Umbilical cord (tissue), 2 donors: ENCODE results near the gene SLC52A1. TPM values are rescaled to one million over a fixed set of nuclear protein-coding genes. Genes with fewer than 3 reads are reported as not detected.

Source experiments
- DNase-seq: peaks from one replicate; pipeline ENCODE4 v3.0.0-alpha.2; 2015; ENCODE audit warnings: low spot score
- total RNA-seq: library from RNA; depleted of rRNA; stranded (reverse); fragments of >200 nt; gene quantifications from one replicate; pipeline ENCODE4 v1.2.3, GENCODE V29; 2014; ENCODE audit warnings: low replicate concordance; ENCODE audit not compliant: insufficient read depth

Gene SLC52A1
- total RNA-seq, 1 donor from 2014 or later = 1.4 TPM

GRCh38 chr17:4987767-4988567 lies 47.3 kb downstream of the SLC52A1 start:
- no peak for DNase-seq

GRCh38 chr17:4986951-4987766 lies 48.1 kb downstream of the SLC52A1 start, which contains the start of gene CAMTA2:
CAMTA2 (minus strand) TSS chr17:4987675; CDS start chr17:4986222, 1,453 bp downstream.
- peak; percentile 88 for DNase-seq

- no peak for DNase-seq
Observed at GRCh38 chr17:4986403-4986802, 48.8 kb downstream of the SLC52A1 start.

Other genes with a start within 250 kb of the SLC52A1 start
- not detected for gene VMO1, start 249.1 kb downstream of the SLC52A1 start, total RNA-seq
- not detected for gene GLTPD2, start 246.5 kb downstream of the SLC52A1 start, total RNA-seq
- 32.7 TPM for gene PSMB6, start 239.3 kb downstream of the SLC52A1 start, total RNA-seq
- gene PLD2, start 228.3 kb downstream of the SLC52A1 start, total RNA-seq = 16.6 TPM
- gene MINK1, start 202.1 kb downstream of the SLC52A1 start, total RNA-seq = 10.1 TPM
- 11.3 TPM for gene C17orf107, start 135.9 kb downstream of the SLC52A1 start, total RNA-seq
- not detected for gene CHRNE, start 132.3 kb downstream of the SLC52A1 start, total RNA-seq
- gene GP1BA, start 103.1 kb downstream of the SLC52A1 start, total RNA-seq = 0.72 TPM
- gene SLC25A11, start 95.4 kb downstream of the SLC52A1 start, total RNA-seq = 28.9 TPM
- gene RNF167, start 95.2 kb downstream of the SLC52A1 start, total RNA-seq = 10.8 TPM
- 339 TPM for gene PFN1, start 86.9 kb downstream of the SLC52A1 start, total RNA-seq
- 12.0 TPM for gene ENO3, start 84.3 kb downstream of the SLC52A1 start, total RNA-seq
- 40.2 TPM for gene SPAG7, start 67.6 kb downstream of the SLC52A1 start, total RNA-seq
- 1.7 TPM for gene CAMTA2, start 47.8 kb downstream of the SLC52A1 start, total RNA-seq
- 2.9 TPM for gene INCA1, start 37.9 kb downstream of the SLC52A1 start, total RNA-seq
- 35.6 TPM for gene KIF1C, start 37.5 kb downstream of the SLC52A1 start, total RNA-seq
- gene ZFP3, start 43.0 kb upstream of the SLC52A1 start, total RNA-seq = 7.0 TPM
- gene ZNF232, start 76.5 kb upstream of the SLC52A1 start, total RNA-seq = 4.1 TPM
- gene USP6, start 80.6 kb upstream of the SLC52A1 start, total RNA-seq = 1.9 TPM
- gene ZNF594, start 156.4 kb upstream of the SLC52A1 start, total RNA-seq = 29.1 TPM
- 0.72 TPM for gene SCIMP, start 199.4 kb upstream of the SLC52A1 start, total RNA-seq
- 40.0 TPM for gene RABEP1, start 246.9 kb upstream of the SLC52A1 start, total RNA-seq